Head of caudate nucleus (tissue), 42 donors: Measurements from ENCODE around the gene CDK9.
A peak's percentile ranks its signal among the peaks of the same experiment; 100 is the strongest.

Source experiments
- DNase-seq, 42 donors: peaks; one replicate each; pipeline versions ENCODE4 v3.0.0 to v3.0.0-alpha.2; 2020 to 2021; ENCODE audit warnings: mixed read lengths in 7 of 42
- intact Hi-C: fragments of 100-400 bp; cut with DNase I; formaldehyde crosslinking; loops from one replicate; pipeline ENCODE4 v1.15.0; 2022

Gene CDK9

GRCh38 chr9:127785933-127786772, at the start of gene CDK9:
Gene CDK9, plus strand, starts transcription at chr9:127786034. Its CDS starts 115 bp downstream, at chr9:127786149.
- intact Hi-C loops, result loop anchor here (2.0 to 10.0 kb wide), 2 partner anchors 51 to 129 kb away; partner anchors contain the start of genes ST6GALNAC4 and TOR2A

GRCh38 chr9:127738666-127739065, 47.2 kb upstream of the CDK9 start:
- intact Hi-C loops, result loop anchor here (5.0 to 10.0 kb wide), 3 partner anchors 136 to 234 kb away; partner anchors contain the start of genes AK1 and ST6GALNAC4
- DNase-seq, result no peak

More at GRCh38 chr9:127785933-127786772, at the start of gene CDK9:
- peak; percentile 69 to 96 (median 92) for DNase-seq

GRCh38 chr9:127739614-127740330, 46.1 kb upstream of the CDK9 start:
- DNase-seq, result no peak
- intact Hi-C loops, result loop anchor here (5.0 to 10.0 kb wide), 3 partner anchors 135 to 235 kb away; partner anchors contain the start of genes AK1 and ST6GALNAC4

- intact Hi-C loops, result no loop called here
- peak; percentile 57 to 94 (median 86) for DNase-seq
Measured at GRCh38 chr9:127741831-127742434, 43.9 kb upstream of the CDK9 start.

GRCh38 chr9:127742435-127743088, 43.3 kb upstream of the CDK9 start:
- peak in 25 of 42 donors; percentile 13 to 75 (median 44) for DNase-seq
- intact Hi-C loops, result no loop called here

- intact Hi-C loops, result no loop called here
- DNase-seq, result no peak
Measured at GRCh38 chr9:127744398-127745110, 41.3 kb upstream of the CDK9 start.

GRCh38 chr9:127746959-127747569, 38.8 kb upstream of the CDK9 start:
- DNase-seq, result no peak
- intact Hi-C loops, result no loop called here

GRCh38 chr9:127749090-127749787, 36.6 kb upstream of the CDK9 start:
- intact Hi-C loops, result no loop called here
- DNase-seq, result no peak

GRCh38 chr9:127751269-127752054, 34.4 kb upstream of the CDK9 start:
- no peak for DNase-seq

GRCh38 chr9:127753148-127753547, 32.7 kb upstream of the CDK9 start:
- intact Hi-C loops, result no loop called here
- no peak for DNase-seq

More at GRCh38 chr9:127751269-127752054, 34.4 kb upstream of the CDK9 start:
- intact Hi-C loops, result no loop called here

GRCh38 chr9:127753622-127754021, 32.2 kb upstream of the CDK9 start:
- intact Hi-C loops, result no loop called here
- no peak for DNase-seq

- DNase-seq, result peak in 41 of 42 donors; percentile 48 to 88 (median 74)
- intact Hi-C loops, result no loop called here
Measured at GRCh38 chr9:127754099-127755060, 31.5 kb upstream of the CDK9 start.

GRCh38 chr9:127755061-127756060, 30.5 kb upstream of the CDK9 start:
- intact Hi-C loops, result no loop called here
- peak in 10 of 42 donors; percentile 26 to 61 (median 36) for DNase-seq

GRCh38 chr9:127756233-127756632, 29.6 kb upstream of the CDK9 start:
- no peak for DNase-seq

More at GRCh38 chr9:127756233-127756632, 29.6 kb upstream of the CDK9 start:
- intact Hi-C loops, result no loop called here
